Endothelial cell of umbilical vein (primary cell): ENCODE data around the gene FOCAD. TPM values are rescaled to one million over a fixed set of nuclear protein-coding genes. Genes with fewer than 3 reads are reported as not detected.

Experiments
- BruUV-seq: library from RNA; stranded (reverse); fragments of 400-500 nt; replicated peaks from 2 replicates; lab custom pipeline; 2021; lab: Mats Ljungman, UMichigan
- CTCF ChIA-PET: fragments of 300-600, 350-600 bp; sonication (Branson Sonifier 250); formaldehyde crosslinking; loops from one replicate; lab custom pipeline; 2021; ENCODE audit warnings: antibody characterized with exemption, inconsistent platforms; lab: Charles Lee
- POLR2A ChIA-PET: fragments of 300-600, 350-600 bp; sonication (Branson Sonifier 250); formaldehyde crosslinking; loops from one replicate; lab custom pipeline; 2021; ENCODE audit warnings: antibody characterized with exemption, inconsistent platforms; lab: Charles Lee
- DNase-seq: peaks from one replicate; pipeline ENCODE4 v3.0.0-alpha.2; 2011; ENCODE audit warnings: low read depth, low spot score
- FAIRE-seq: peaks from 2 replicates; lab custom pipeline; 2011; peaks lifted over from hg19 to GRCh38; lab: Jason Lieb, UNC
- H2AFZ ChIP-seq: 2 replicates; pipeline ENCODE4 v1.6.0; 2012; ENCODE audit warnings: low read depth, low read length, control low read depth, inconsistent platforms
- H3K27ac ChIP-seq: 2 replicates; pipeline ENCODE4 v1.5.1; 2011; ENCODE audit warnings: low read depth, mild to moderate bottlenecking, control low read depth, low read length, moderate library complexity; ENCODE audit not compliant: insufficient read depth
- H3K27me3 ChIP-seq, 2 experiments: 2 replicates each; pipeline versions ENCODE4 v1.6.0 to v1.6.1; 2011; ENCODE audit warnings: low read length in 2 of 2, mixed read lengths in 1 of 2; ENCODE audit not compliant: control insufficient read depth in 2 of 2, insufficient read depth in 2 of 2
- H3K36me3 ChIP-seq, 2 experiments: 2 replicates in 1 of 2; 3 replicates in 1 of 2; pipeline ENCODE4 v1.5.1; 2011; ENCODE audit warnings: low read length in 2 of 2, mild to moderate bottlenecking in 1 of 2, moderate library complexity in 1 of 2; ENCODE audit not compliant: control insufficient read depth in 2 of 2, insufficient read depth in 2 of 2; ENCODE audit errors: extremely low read depth in 1 of 2
- H3K4me1 ChIP-seq: 3 replicates; pipeline ENCODE4 v1.5.1; 2011; ENCODE audit warnings: mild to moderate bottlenecking, low read length; ENCODE audit not compliant: control insufficient read depth, insufficient read depth; ENCODE audit errors: extremely low read depth
- H3K4me2 ChIP-seq: 2 replicates; pipeline ENCODE4 v1.6.1; 2011; ENCODE audit warnings: low read length, control low read depth, mixed read lengths; ENCODE audit not compliant: insufficient read depth
- H3K4me3 ChIP-seq, 3 experiments: fragments of 200-600 bp in 1 of 3; sonication (generic), shearing (Covaris generic) in 1 of 3; replicated peaks in 1 of 3; 2 replicates each; pipeline ENCODE4 v1.5.1; 2011 to 2016; ENCODE audit warnings: control low read depth in 3 of 3, low read length in 3 of 3, mild to moderate bottlenecking in 2 of 3, inconsistent platforms in 1 of 3, low read depth in 1 of 3, moderate library complexity in 1 of 3; ENCODE audit not compliant: insufficient read depth in 1 of 3
- H3K79me2 ChIP-seq: 2 replicates; pipeline ENCODE4 v1.6.0; 2012; ENCODE audit warnings: low read length, inconsistent platforms; ENCODE audit not compliant: control insufficient read depth, insufficient read depth
- H3K9ac ChIP-seq: replicated peaks from 2 replicates; pipeline ENCODE3; 2011; ENCODE audit warnings: low read length, control low read depth; ENCODE audit not compliant: insufficient read depth; ENCODE audit errors: extremely low read depth
- H3K9me1 ChIP-seq: replicated peaks from 3 replicates; pipeline ENCODE4 v1.6.0; 2011; ENCODE audit warnings: mild to moderate bottlenecking, low read length; ENCODE audit not compliant: control insufficient read depth, insufficient read depth; ENCODE audit errors: extremely low read depth
- H3K9me3 ChIP-seq: replicated peaks from 2 replicates; pipeline ENCODE4 v1.5.1; 2012; ENCODE audit warnings: low read length, inconsistent platforms; ENCODE audit not compliant: control insufficient read depth, insufficient read depth
- H4K20me1 ChIP-seq: replicated peaks from 2 replicates; pipeline ENCODE3; 2011; ENCODE audit warnings: mild to moderate bottlenecking, low read length; ENCODE audit not compliant: control insufficient read depth, insufficient read depth; ENCODE audit errors: extremely low read depth
- CTCF ChIP-seq, 2 donors: IDR thresholded peaks; 1 replicate in 1 of 2; 2 replicates in 1 of 2; pipeline ENCODE4 v1.5.1; 2011; ENCODE audit warnings: low read length in 2 of 2, mild to moderate bottlenecking in 2 of 2, moderate library complexity in 2 of 2, control low read depth in 1 of 2, inconsistent platforms in 1 of 2, low read depth in 1 of 2; ENCODE audit not compliant: insufficient read depth in 1 of 2; ENCODE audit errors: extremely low read depth in 1 of 2
- EZH2 ChIP-seq: IDR thresholded peaks from 2 replicates; pipeline ENCODE4 v1.6.1; 2012; ENCODE audit warnings: borderline replicate concordance, low read depth, mild to moderate bottlenecking, moderate library complexity, low read length, inconsistent platforms; ENCODE audit not compliant: severe bottlenecking
- FOS ChIP-seq: IDR thresholded peaks from 2 replicates; pipeline ENCODE4 v1.6.1; 2011; ENCODE audit warnings: mild to moderate bottlenecking, low read length, moderate library complexity, borderline replicate concordance; ENCODE audit not compliant: insufficient read depth
- GATA2 ChIP-seq: IDR thresholded peaks from 2 replicates; pipeline ENCODE4 v1.7.0; 2011; ENCODE audit warnings: low read depth, mild to moderate bottlenecking, moderate library complexity, mixed read lengths, low read length; ENCODE audit not compliant: insufficient read length, insufficient read depth
- JUN ChIP-seq: IDR thresholded peaks from 2 replicates; pipeline ENCODE4 v1.6.1; 2011; ENCODE audit warnings: borderline replicate concordance, low read depth; ENCODE audit not compliant: insufficient read length, insufficient read depth
- MAX ChIP-seq: IDR thresholded peaks from 2 replicates; pipeline ENCODE4 v1.6.1; 2011; ENCODE audit not compliant: insufficient read depth, insufficient read length
- MYC ChIP-seq: IDR thresholded peaks from one replicate; pipeline ENCODE4 v1.6.1; 2011; ENCODE audit warnings: mild to moderate bottlenecking, low read depth, low read length
- POLR2A ChIP-seq: IDR thresholded peaks from 2 replicates; pipeline ENCODE4 v1.6.1; 2012; ENCODE audit warnings: low read depth, mild to moderate bottlenecking, control low read depth, low read length
- POLR2AphosphoS5 ChIP-seq: IDR thresholded peaks from 2 replicates; pipeline ENCODE4 v1.6.1; 2012; ENCODE audit warnings: low read depth, mild to moderate bottlenecking, control low read depth, low read length, moderate library complexity; ENCODE audit not compliant: insufficient read depth
- dilution Hi-C: fragments of 300-500 bp; cut with MboI; formaldehyde crosslinking; loops from one replicate; pipeline ENCODE4 v1.15.0; 2019; ENCODE audit warnings: low sequenced_read_pairs; ENCODE audit not compliant: extremely low pct_ligation_motif_present
- intact Hi-C: fragments of 100-400 bp; cut with micrococcal nuclease; formaldehyde crosslinking; loops from one replicate; pipeline ENCODE4 v1.10.0; 2022
- polyA plus RNA-seq, 4 experiments: library from polyadenylated mRNA; depleted of rRNA in 3 of 4; stranded (reverse) in 3 of 4; unstranded in 1 of 4; fragments of >200 nt; gene quantifications; 2 replicates each; pipeline versions ENCODE4 v1.2.1 to v1.2.3, GENCODE V29; 2011 to 2012; ENCODE audit warnings: missing spikeins in 1 of 4
- total RNA-seq: library from RNA; stranded (reverse); gene quantifications from 2 replicates; pipeline ENCODE4 v1.2.3, GENCODE V29; 2021

The FOCAD gene
- total and polyA plus RNA-seq, 2 donors (not counting 3 experiments of a cell fraction or from before 2014, with no cell fraction given) = 26.7 to 66.9 TPM

- dilution Hi-C loops (no loop called here), intact Hi-C loops (no loop called here)
- DNase-seq (no peak), FAIRE-seq (no peak)
- Histone ChIP-seq H2AFZ (no peak overlapping the region), H3K36me3 (peaks cover 2 to 4% of the 10 kb centered on the region in 2 experiments), H3K4me3 (no peak overlapping the region), H3K9me1 (no peaks in the 10 kb centered on the region), H3K9me3 (no peaks in the 10 kb centered on the region), H3K4me2 (no peak overlapping the region), H3K27ac (no peak overlapping the region), H4K20me1 (no peaks in the 10 kb centered on the region), H3K9ac (no peak overlapping the region), H3K27me3 (no peaks in the 10 kb centered on the region), H3K79me2 (no peaks in the 10 kb centered on the region), H3K4me1 (no peaks in the 10 kb centered on the region)
- TF ChIP-seq CTCF (IDR thresholded peaks at IDR 0.05; ENCODE audit: extremely low read depth in 1 of 2, insufficient read depth in 1 of 2, low read depth in 1 of 2, low read length in 2 of 2) (no peak), GATA2 (no peak), FOS (no peak), MYC (no peak), POLR2A (no peak), MAX (no peak), POLR2AphosphoS5 (no peak), EZH2 (no peak), JUN (no peak)
- POLR2A ChIA-PET = no interaction called here
- no TSS peak for BruUV-seq
- CTCF ChIA-PET = interaction anchor here (1.1 to 1.3 kb wide), 2 partner anchors 22 to 115 kb away, joined by 3 read pairs; no protein-coding TSS in a partner anchor
These were observed 311.6 kb downstream of the FOCAD start for GRCh38 chr9:20995616-20996015.
